Mucosa of rectum (tissue), 2 donors: Measurements from ENCODE around the gene CGAS.
"Not testable (repeated sequence)": the region's sequence is repeated elsewhere in the genome, so short reads cannot be mapped to it uniquely, and the experiment has no call there.

Experiments used
- H3K27ac ChIP-seq, 2 donors: one replicate each; pipeline ENCODE4 v1.7.0; 2013; ENCODE audit warnings: inconsistent platforms in 2 of 2, low read depth in 2 of 2, low read length in 2 of 2
- H3K27me3 ChIP-seq, 2 donors: one replicate each; pipeline ENCODE4 v1.7.0; 2013; ENCODE audit warnings: low read length in 2 of 2; ENCODE audit not compliant: control insufficient read depth in 2 of 2, insufficient read depth in 2 of 2
- H3K36me3 ChIP-seq, 2 donors: one replicate each; pipeline ENCODE4 v1.7.0; 2013; ENCODE audit warnings: low read length in 2 of 2; ENCODE audit not compliant: control insufficient read depth in 2 of 2, insufficient read depth in 2 of 2
- H3K4me1 ChIP-seq, 2 donors: one replicate each; pipeline ENCODE4 v1.7.0; 2013; ENCODE audit warnings: low read length in 2 of 2, mild to moderate bottlenecking in 1 of 2; ENCODE audit not compliant: control insufficient read depth in 2 of 2, insufficient read depth in 2 of 2
- H3K4me3 ChIP-seq, 2 donors: one replicate each; pipeline ENCODE4 v1.7.0; 2013; ENCODE audit warnings: low read length in 2 of 2
- H3K9ac ChIP-seq, 2 donors: one replicate each; pipeline ENCODE4 v1.7.0; 2013; ENCODE audit warnings: low read length in 2 of 2, low read depth in 1 of 2, mild to moderate bottlenecking in 1 of 2
- H3K9me3 ChIP-seq, 2 donors: one replicate each; pipeline ENCODE4 v1.7.0; 2013; ENCODE audit warnings: low read length in 2 of 2; ENCODE audit not compliant: control insufficient read depth in 2 of 2
- donor health status: healthy.
- donor health status: Normal muscosa, but diverticular disease.

The CGAS gene

GRCh38 chr6:73400656-73401055 lies 51.4 kb downstream of the CGAS start:
- no peaks in the 10 kb centered on the region for H3K9me3 ChIP-seq
- no peak overlapping the region for H3K27ac ChIP-seq
- H3K4me1 ChIP-seq = no peaks in the 10 kb centered on the region
- H3K36me3 ChIP-seq = no peaks in the 10 kb centered on the region
- H3K9ac ChIP-seq = no peak overlapping the region
- H3K4me3 ChIP-seq = no peak overlapping the region
- H3K27me3 ChIP-seq = no peaks in the 10 kb centered on the region

GRCh38 chr6:73395875-73396274 lies 56.2 kb downstream of the CGAS start:
- Histone ChIP-seq H3K9me3 (no peaks in the 10 kb centered on the region), H3K4me1 (no peaks in the 10 kb centered on the region), H3K27ac (no peak overlapping the region), H3K9ac (no peak overlapping the region), H3K4me3 (no peak overlapping the region), H3K36me3 (no peaks in the 10 kb centered on the region), H3K27me3 (no peaks in the 10 kb centered on the region)

GRCh38 chr6:73394577-73395354 lies 57.3 kb downstream of the CGAS start, which contains the start of gene DDX43:
Gene DDX43, plus strand, starts transcription at chr6:73394828. Its CDS starts 78 bp downstream, at chr6:73394906.
- Histone ChIP-seq H3K4me1 (no peaks in the 10 kb centered on the region), H3K27ac (peak within 1 kb of the TSS in 1 of 2 donors; percentile 72), H3K27me3 (no peaks in the 10 kb centered on the region), H3K9me3 (no peaks in the 10 kb centered on the region), H3K4me3 (peak within 1 kb of the TSS in 1 of 2 donors; percentile 48), H3K9ac (peak within 1 kb of the TSS in 1 of 2 donors; percentile 38), H3K36me3 (no peaks in the 10 kb centered on the region)

DNA sequence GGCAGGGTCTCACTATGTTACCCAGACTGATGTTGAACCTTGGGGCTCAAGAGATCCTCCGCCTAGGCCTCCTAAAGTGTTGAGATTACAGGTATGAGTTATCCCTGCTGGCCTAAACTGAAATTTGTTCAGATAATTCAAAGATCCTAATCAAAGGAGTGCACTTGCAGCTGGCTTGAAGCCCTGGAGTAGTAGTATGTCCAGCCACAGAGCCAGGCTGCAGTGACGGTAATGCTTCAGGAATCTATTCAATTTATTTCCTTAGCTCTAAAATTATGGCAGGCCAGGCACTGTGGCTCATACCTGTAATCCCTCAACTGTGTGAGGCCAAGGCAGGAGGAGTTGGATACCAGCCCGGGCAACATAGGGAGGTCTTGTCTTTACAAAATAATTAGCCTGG lies 58.8 kb downstream of the CGAS start:
- no peaks in the 10 kb centered on the region for H3K36me3 ChIP-seq
- no peaks in the 10 kb centered on the region for H3K9me3 ChIP-seq
- no peaks in the 10 kb centered on the region for H3K4me1 ChIP-seq
- H3K4me3 ChIP-seq = no peak overlapping the region
- no peaks in the 10 kb centered on the region for H3K27me3 ChIP-seq
- no peak overlapping the region for H3K9ac ChIP-seq
- H3K27ac ChIP-seq = no peak overlapping the region

DNA sequence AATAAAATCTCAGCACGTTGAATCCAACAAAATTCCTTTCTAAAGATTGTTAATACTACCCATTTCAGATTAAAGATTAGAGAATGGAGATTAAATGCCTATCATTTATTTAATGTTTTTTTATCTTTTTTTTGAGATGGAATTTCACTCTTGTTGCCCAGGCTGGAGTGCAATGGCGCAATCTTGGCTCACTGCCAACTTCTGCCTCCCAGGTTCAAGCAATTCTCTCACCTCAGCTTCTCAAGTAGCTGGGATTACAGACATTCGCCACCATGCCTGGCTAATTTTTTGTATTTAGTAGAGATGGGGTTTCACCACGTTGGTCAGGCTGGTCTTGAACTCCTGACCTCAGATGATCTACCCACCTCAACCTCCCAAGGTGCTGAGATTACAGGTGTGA lies 59.9 kb downstream of the CGAS start:
- H3K27me3 ChIP-seq, H3K27ac ChIP-seq, H3K4me3 ChIP-seq, H3K9me3 ChIP-seq, H3K36me3 ChIP-seq, H3K9ac ChIP-seq, H3K4me1 ChIP-seq: not testable (repeated sequence)

DNA sequence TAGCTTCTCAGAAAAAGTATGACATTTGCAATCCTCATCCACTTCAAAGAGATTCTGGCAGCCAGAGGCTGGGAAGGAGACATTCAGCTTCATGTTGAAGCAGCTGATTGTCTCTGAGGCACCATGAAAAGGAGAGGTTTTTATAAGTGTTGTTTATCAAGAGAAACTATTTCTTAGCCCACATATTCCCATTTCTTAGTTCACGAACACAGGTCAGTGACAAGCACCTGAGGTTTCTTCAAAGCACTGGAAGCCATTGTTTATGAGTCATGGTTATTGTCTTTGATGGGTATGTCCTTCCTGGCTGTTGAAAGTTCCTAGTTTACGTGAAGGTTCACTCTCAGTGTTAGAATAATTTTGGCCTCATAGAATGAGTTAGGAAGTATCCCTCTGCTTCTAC lies 60.4 kb downstream of the CGAS start:
- H3K4me3 ChIP-seq = no peak overlapping the region
- H3K36me3 ChIP-seq = no peaks in the 10 kb centered on the region
- H3K27me3 ChIP-seq = no peaks in the 10 kb centered on the region
- no peaks in the 10 kb centered on the region for H3K4me1 ChIP-seq
- no peaks in the 10 kb centered on the region for H3K9me3 ChIP-seq
- H3K27ac ChIP-seq = no peak overlapping the region
- H3K9ac ChIP-seq = no peak overlapping the region

- Histone ChIP-seq H3K9ac (no peak overlapping the region), H3K4me1 (no peaks in the 10 kb centered on the region), H3K9me3 (no peaks in the 10 kb centered on the region), H3K27me3 (no peaks in the 10 kb centered on the region), H3K27ac (no peak overlapping the region), H3K4me3 (no peak overlapping the region), H3K36me3 (no peaks in the 10 kb centered on the region)
These were observed 62.2 kb downstream of the CGAS start for GRCh38 chr6:73389854-73390253.

- Histone ChIP-seq H3K9me3 (no peaks in the 10 kb centered on the region), H3K4me1 (no peaks in the 10 kb centered on the region), H3K27me3 (no peaks in the 10 kb centered on the region), H3K9ac (peak overlapping the region; percentile 62 to 66), H3K4me3 (peak overlapping the region; percentile 76 to 82), H3K27ac (peak overlapping the region in 1 of 2 donors; percentile 27), H3K36me3 (no peaks in the 10 kb centered on the region)
These were observed 63.1 kb downstream of the CGAS start for GRCh38 chr6:73388800-73389512.

GRCh38 chr6:73388433-73388799 lies 63.7 kb downstream of the CGAS start:
- H3K9ac ChIP-seq = peak overlapping the region; percentile 62 to 66
- no peaks in the 10 kb centered on the region for H3K27me3 ChIP-seq
- H3K4me1 ChIP-seq = no peaks in the 10 kb centered on the region
- no peaks in the 10 kb centered on the region for H3K36me3 ChIP-seq
- peak overlapping the region; percentile 76 to 82 for H3K4me3 ChIP-seq
- H3K27ac ChIP-seq = no peak overlapping the region
- no peaks in the 10 kb centered on the region for H3K9me3 ChIP-seq

GRCh38 chr6:73382462-73383113 lies 69.5 kb downstream of the CGAS start:
- no peak overlapping the region for H3K9ac ChIP-seq
- H3K27me3 ChIP-seq = no peaks in the 10 kb centered on the region
- no peak overlapping the region for H3K4me3 ChIP-seq
- H3K9me3 ChIP-seq = no peaks in the 10 kb centered on the region
- H3K4me1 ChIP-seq = no peaks in the 10 kb centered on the region
- no peak overlapping the region for H3K27ac ChIP-seq
- H3K36me3 ChIP-seq = no peaks in the 10 kb centered on the region
